Ascending aorta (tissue), 2 donors: ENCODE results near the gene NOG. TPM values are rescaled to one million over a fixed set of nuclear protein-coding genes. Genes with fewer than 3 reads are reported as not detected.

Experiments
- DNase-seq, 2 donors: peaks; one replicate each; pipeline ENCODE4 v3.0.0-alpha.2; 2019; ENCODE audit warnings: low spot score in 2 of 2
- H3K27ac ChIP-seq, 2 donors: fragments of 200-600 bp; sonication (generic); one replicate each; pipeline ENCODE4 v1.5.1; 2016 to 2017; ENCODE audit warnings: mild to moderate bottlenecking in 1 of 2
- H3K27me3 ChIP-seq: fragments of 200-600 bp; sonication (generic); one replicate; pipeline ENCODE4 v1.5.1; 2017
- H3K36me3 ChIP-seq, 2 donors: fragments of 200-600 bp; sonication (generic); one replicate each; pipeline ENCODE4 v1.5.1; 2016
- H3K4me1 ChIP-seq, 2 donors: fragments of 200-600 bp; sonication (generic); one replicate each; pipeline ENCODE4 v1.5.1; 2016 to 2017; ENCODE audit warnings: mild to moderate bottlenecking in 1 of 2
- H3K4me3 ChIP-seq, 2 donors: fragments of 200-600 bp; sonication (generic); one replicate each; pipeline ENCODE4 v1.5.1; 2016 to 2017; ENCODE audit warnings: mild to moderate bottlenecking in 1 of 2
- H3K9me3 ChIP-seq, 2 donors: fragments of 200-600 bp; sonication (generic); one replicate each; pipeline ENCODE4 v1.5.1; 2016
- CTCF ChIP-seq, 3 experiments: fragments of 200-600 bp in 2 of 3; fragments of 450-650 bp in 1 of 3; sonication (generic) in 2 of 3; IDR thresholded peaks; one replicate each; pipeline ENCODE4 v1.5.1; 2016 to 2019; ENCODE audit warnings: antibody characterized with exemption in 3 of 3, mild to moderate bottlenecking in 1 of 3, moderate library complexity in 1 of 3
- intact Hi-C: fragments of 100-400 bp; cut with DNase I; formaldehyde crosslinking; loops from one replicate; pipeline ENCODE4 v1.15.1; 2023
- total RNA-seq: library from RNA; depleted of rRNA; stranded (reverse); fragments of >200 nt; gene quantifications from one replicate; pipeline ENCODE4 v1.1.0, GENCODE V29; 2016

NOG gene
- total RNA-seq, 1 donor from 2014 or later: not detected

DNA sequence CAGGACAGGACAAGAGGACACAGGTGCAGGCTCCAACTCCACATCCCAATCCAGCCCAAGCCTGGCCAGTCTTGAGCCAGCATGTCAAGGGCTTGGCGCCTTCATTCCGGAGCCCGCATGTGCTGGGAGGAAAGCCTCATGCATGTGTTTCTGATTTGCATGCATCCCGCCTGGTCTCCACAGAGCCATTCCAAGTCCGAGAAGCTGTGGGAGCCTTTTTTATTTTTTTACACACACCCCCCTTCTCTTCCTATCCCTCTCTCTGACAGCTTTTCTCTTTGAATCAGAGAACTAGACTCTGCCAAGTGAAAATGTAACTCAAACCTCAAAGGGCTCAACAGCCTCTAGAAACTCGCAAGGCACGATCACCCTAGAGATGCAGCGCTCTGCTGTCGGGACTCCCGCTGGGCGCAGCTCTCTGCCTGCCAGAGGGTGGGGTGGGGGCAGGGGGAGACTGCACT, 45.1 kb downstream of the NOG start:
- Histone ChIP-seq H3K4me3 (no peak overlapping the region), H3K27ac (no peak overlapping the region), H3K4me1 (no peaks in the 10 kb centered on the region), H3K36me3 (no peaks in the 10 kb centered on the region), H3K9me3 (no peaks in the 10 kb centered on the region), H3K27me3 (no peaks in the 10 kb centered on the region)
- intact Hi-C loops: no loop called here
- no peak for DNase-seq
- no peak for TF ChIP-seq CTCF (IDR thresholded peaks at IDR 0.05)

- H3K36me3 ChIP-seq: no peaks in the 10 kb centered on the region
- no peaks in the 10 kb centered on the region for H3K4me1 ChIP-seq
- H3K4me3 ChIP-seq: no peak overlapping the region
- no peaks in the 10 kb centered on the region for H3K9me3 ChIP-seq
- no peak overlapping the region for H3K27ac ChIP-seq
- no peaks in the 10 kb centered on the region for H3K27me3 ChIP-seq
- intact Hi-C loops: no loop called here
- no peak for DNase-seq
- no peak for TF ChIP-seq CTCF (IDR thresholded peaks at IDR 0.05)
Measured at GRCh38 chr17:56639517-56639916, 46.0 kb downstream of the NOG start.

DNA sequence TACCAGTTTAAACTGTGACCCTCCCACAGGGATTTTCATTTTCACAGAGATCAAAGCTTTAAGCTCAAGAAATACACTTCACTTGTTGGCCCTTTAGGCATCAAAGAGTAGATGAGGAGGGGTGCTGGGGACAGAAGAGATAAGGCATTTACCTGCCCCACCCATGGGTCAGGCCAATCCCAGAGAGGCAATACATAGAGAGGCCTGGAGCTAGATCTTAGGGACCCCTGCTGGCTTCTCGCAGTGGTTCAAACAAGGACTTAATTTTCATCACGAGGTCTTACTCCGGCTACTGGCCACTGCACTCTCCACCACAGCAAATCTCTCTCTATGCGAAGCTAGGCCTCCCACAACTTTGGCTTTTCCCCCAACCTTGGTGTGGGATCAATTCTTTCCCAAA, 46.6 kb downstream of the NOG start:
- no peak for DNase-seq
- Histone ChIP-seq H3K9me3 (no peaks in the 10 kb centered on the region), H3K4me3 (no peak overlapping the region), H3K4me1 (no peaks in the 10 kb centered on the region), H3K36me3 (no peaks in the 10 kb centered on the region), H3K27ac (no peak overlapping the region), H3K27me3 (no peaks in the 10 kb centered on the region)
- intact Hi-C loops: no loop called here
- no peak for TF ChIP-seq CTCF (IDR thresholded peaks at IDR 0.05)

GRCh38 chr17:56641373-56641772, 47.9 kb downstream of the NOG start:
- H3K4me1 ChIP-seq: no peaks in the 10 kb centered on the region
- H3K36me3 ChIP-seq: no peaks in the 10 kb centered on the region
- H3K9me3 ChIP-seq: no peaks in the 10 kb centered on the region
- H3K4me3 ChIP-seq: no peak overlapping the region
- no peak overlapping the region for H3K27ac ChIP-seq
- intact Hi-C loops: no loop called here
- no peaks in the 10 kb centered on the region for H3K27me3 ChIP-seq
- no peak for TF ChIP-seq CTCF (IDR thresholded peaks at IDR 0.05)
- no peak for DNase-seq

DNA sequence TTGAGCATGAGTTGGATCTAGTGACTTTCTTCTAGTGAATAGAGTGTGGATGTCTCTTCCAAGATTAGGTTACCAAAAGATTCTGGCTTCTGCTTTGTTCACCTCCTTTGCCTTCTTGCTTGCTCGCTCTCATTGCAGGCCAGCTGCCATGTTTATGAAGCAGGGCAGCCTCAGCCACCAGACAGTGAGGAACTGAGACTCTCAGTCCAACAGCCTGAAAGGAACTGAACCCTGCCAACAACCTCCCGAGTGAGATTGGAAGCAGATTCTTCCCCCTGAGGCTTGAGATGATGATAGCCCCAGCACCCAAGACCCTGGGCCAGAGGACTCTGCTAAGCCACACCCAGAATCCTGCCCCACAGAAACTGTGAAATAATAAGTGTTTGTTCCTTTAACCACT, 48.4 kb downstream of the NOG start:
- H3K27ac ChIP-seq: no peak overlapping the region
- intact Hi-C loops: no loop called here
- no peak for TF ChIP-seq CTCF (IDR thresholded peaks at IDR 0.05)

DNA sequence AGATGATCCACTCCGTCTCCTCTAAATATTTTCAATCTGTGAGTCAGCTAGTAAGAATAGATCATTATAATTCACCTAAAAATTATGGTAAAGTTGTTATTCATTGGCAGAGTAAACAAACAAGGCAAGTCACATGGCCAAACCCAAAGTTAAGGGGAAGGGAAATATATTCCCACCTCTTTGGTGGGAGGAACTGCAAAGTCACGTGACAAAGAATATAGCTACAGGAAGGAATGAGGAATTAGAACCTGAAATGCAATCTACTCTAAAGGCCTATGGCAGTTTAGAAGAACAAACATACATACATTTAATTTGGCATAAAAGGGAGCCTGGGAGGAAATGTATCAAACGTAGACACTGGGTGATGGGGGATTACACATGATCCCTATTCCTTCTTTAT, 48.9 kb downstream of the NOG start:
- H3K4me3 ChIP-seq: no peak overlapping the region
- no peak for DNase-seq
- H3K4me1 ChIP-seq: no peaks in the 10 kb centered on the region
- H3K27ac ChIP-seq: no peak overlapping the region
- no peaks in the 10 kb centered on the region for H3K27me3 ChIP-seq
- H3K36me3 ChIP-seq: no peaks in the 10 kb centered on the region
- TF ChIP-seq CTCF (IDR thresholded peaks at IDR 0.05): no peak
- intact Hi-C loops: no loop called here
- H3K9me3 ChIP-seq: no peaks in the 10 kb centered on the region

More for the DNA sequence above, 48.4 kb downstream of the NOG start:
- Histone ChIP-seq H3K4me3 (no peak overlapping the region), H3K4me1 (no peaks in the 10 kb centered on the region), H3K9me3 (no peaks in the 10 kb centered on the region), H3K36me3 (no peaks in the 10 kb centered on the region), H3K27me3 (no peaks in the 10 kb centered on the region)
- DNase-seq: no peak
